HepG2 (cell line): ENCODE measurements around the gene CTSA. TPM values are rescaled to one million over a fixed set of nuclear protein-coding genes. Genes with fewer than 3 reads are reported as not detected.

ENCODE experiments used
- AGO2 ChIP-seq: fragments of 200-400 bp; formaldehyde crosslinking; optimal IDR thresholded peaks from 2 replicates; pipeline ENCODE3; 2017; ENCODE audit warnings: mild to moderate bottlenecking, low read depth, low read length, moderate library complexity
- CHD4 ChIP-seq: fragments of 200-600 bp; sonication (generic); IDR thresholded peaks from 2 replicates; pipeline ENCODE4 v1.7.0; 2017; ENCODE audit warnings: mild to moderate bottlenecking, low read length, borderline replicate concordance
- ETV5 ChIP-seq: IDR thresholded peaks from 2 replicates; pipeline ENCODE4 v1.6.1; 2018; ENCODE audit warnings: missing biosample characterization, missing genetic modification reagents, inconsistent platforms, borderline replicate concordance
- FOXM1 ChIP-seq: sonication (generic); formaldehyde crosslinking; IDR thresholded peaks from 2 replicates; pipeline ENCODE4 v1.5.0; 2020; ENCODE audit warnings: missing genetic modification reagents
- KDM5A ChIP-seq: fragments of 200-600 bp; sonication (generic); IDR thresholded peaks from 2 replicates; pipeline ENCODE4 v1.7.0; 2018; ENCODE audit warnings: antibody characterized with exemption, mild to moderate bottlenecking, low read length, borderline replicate concordance
- MTF1 ChIP-seq: sonication (generic); formaldehyde crosslinking; IDR thresholded peaks from 2 replicates; pipeline ENCODE4 v1.5.0; 2020; ENCODE audit warnings: missing genetic modification reagents
- MTF2 ChIP-seq: sonication (generic); formaldehyde crosslinking; IDR thresholded peaks from 2 replicates; pipeline ENCODE4 v1.5.0; 2020; ENCODE audit warnings: missing genetic modification reagents, borderline replicate concordance
- REL ChIP-seq: sonication (generic); formaldehyde crosslinking; conservative IDR thresholded peaks from 2 replicates; pipeline ENCODE4 v1.8.0; 2022; ENCODE audit warnings: mild to moderate bottlenecking, missing genetic modification reagents, moderate library complexity
- SP5 ChIP-seq: IDR thresholded peaks from 2 replicates; pipeline ENCODE4 v1.6.1; 2016; ENCODE audit warnings: low read depth, borderline replicate concordance
- ZBTB20 ChIP-seq: sonication (generic); formaldehyde crosslinking; IDR thresholded peaks from 2 replicates; pipeline ENCODE4 v1.8.1; 2023; ENCODE audit warnings: missing genetic modification reagents, low read depth, mild to moderate bottlenecking, borderline replicate concordance
- ZBTB7A ChIP-seq: sonication (generic); formaldehyde crosslinking; IDR thresholded peaks from 2 replicates; pipeline ENCODE4 v1.8.0; 2022; ENCODE audit warnings: mild to moderate bottlenecking, missing genetic modification reagents
- ZFAT ChIP-seq: sonication (generic); formaldehyde crosslinking; conservative IDR thresholded peaks from 2 replicates; pipeline ENCODE4 v1.8.1; 2023; ENCODE audit warnings: missing genetic modification reagents, inconsistent platforms
- ZMAT3 ChIP-seq: sonication (generic); formaldehyde crosslinking; conservative IDR thresholded peaks from 2 replicates; pipeline ENCODE4 v1.7.0; 2021; ENCODE audit warnings: missing genetic modification reagents
- ZNF253 ChIP-seq: sonication (generic); formaldehyde crosslinking; IDR thresholded peaks from 2 replicates; pipeline ENCODE4 v1.8.0; 2022; ENCODE audit warnings: mild to moderate bottlenecking, missing genetic modification reagents, borderline replicate concordance
- ZNF343 ChIP-seq: sonication (generic); formaldehyde crosslinking; IDR thresholded peaks from 2 replicates; pipeline ENCODE4 v1.4.0; 2020; ENCODE audit warnings: mild to moderate bottlenecking, missing genetic modification reagents
- ZNF563 ChIP-seq: sonication (generic); formaldehyde crosslinking; IDR thresholded peaks from 2 replicates; pipeline ENCODE4 v1.8.0; 2022; ENCODE audit warnings: mild to moderate bottlenecking, moderate library complexity, missing genetic modification reagents
- ZNF629 ChIP-seq: sonication (generic); formaldehyde crosslinking; conservative IDR thresholded peaks from 2 replicates; pipeline ENCODE4 v1.5.0; 2020; ENCODE audit warnings: missing genetic modification reagents
- ZNF749 ChIP-seq: sonication (generic); formaldehyde crosslinking; IDR thresholded peaks from 2 replicates; pipeline ENCODE4 v1.8.0; 2022; ENCODE audit warnings: mild to moderate bottlenecking, missing genetic modification reagents, moderate library complexity, borderline replicate concordance
- ZNF773 ChIP-seq: sonication (generic); formaldehyde crosslinking; IDR thresholded peaks from 2 replicates; pipeline ENCODE4 v1.4.0; 2020; ENCODE audit warnings: missing genetic modification reagents, borderline replicate concordance
- ZNF777 ChIP-seq: sonication (generic); formaldehyde crosslinking; IDR thresholded peaks from 2 replicates; pipeline ENCODE4 v1.4.0; 2020; ENCODE audit warnings: missing genetic modification reagents
- polyA plus RNA-seq, 8 experiments: library from polyadenylated mRNA; depleted of rRNA in 3 of 8; stranded (reverse) in 7 of 8; unstranded in 1 of 8; fragments of >200 nt; fragmentation: Illumina TruSeq in 4 of 8; extraction: Trizol in 4 of 8; gene quantifications; 2 replicates each; pipeline versions ENCODE4 v1.2.1 to v1.2.3, GENCODE V29; 2011 to 2016; ENCODE audit warnings: low read depth in 4 of 8, missing spikeins in 1 of 8, mixed read lengths in 1 of 8; ENCODE audit not compliant: insufficient read depth in 1 of 8
- total RNA-seq, 5 experiments: library from RNA; depleted of rRNA; stranded (reverse); fragments of >200 nt; fragmentation: Illumina TruSeq; extraction: Trizol; gene quantifications; 2 replicates each; pipeline ENCODE4 v1.2.3, GENCODE V29; 2016; ENCODE audit warnings: low read depth in 1 of 5
- TF ChIP-seq, protein P1 (sequence below): sonication (generic); formaldehyde crosslinking; IDR thresholded peaks from 2 replicates; pipeline ENCODE4 v1.5.0; 2020; ENCODE audit warnings: missing genetic modification reagents
- TF ChIP-seq, protein P2 (sequence below): sonication (generic); formaldehyde crosslinking; IDR thresholded peaks from 2 replicates; pipeline ENCODE4 v1.5.0; 2020; ENCODE audit warnings: mild to moderate bottlenecking, missing genetic modification reagents
- TF ChIP-seq, protein P3 (sequence below): sonication (generic); formaldehyde crosslinking; IDR thresholded peaks from 2 replicates; pipeline ENCODE4 v1.5.0; 2020; ENCODE audit warnings: missing genetic modification reagents
- TF ChIP-seq, protein P4 (sequence below): sonication (generic); formaldehyde crosslinking; IDR thresholded peaks from 2 replicates; pipeline ENCODE4 v1.5.0; 2020; ENCODE audit warnings: mild to moderate bottlenecking, missing genetic modification reagents, borderline replicate concordance
- TF ChIP-seq, protein P5 (sequence below): sonication (generic); formaldehyde crosslinking; IDR thresholded peaks from 2 replicates; pipeline ENCODE4 v1.4.0; 2020; ENCODE audit warnings: low read depth, mild to moderate bottlenecking, missing genetic modification reagents

CTSA gene
- total and polyA plus RNA-seq, 2 of the 13 experiments (the other 11 are each of a cell fraction or from before 2014, with no cell fraction given): 202 to 231 TPM

DNA sequence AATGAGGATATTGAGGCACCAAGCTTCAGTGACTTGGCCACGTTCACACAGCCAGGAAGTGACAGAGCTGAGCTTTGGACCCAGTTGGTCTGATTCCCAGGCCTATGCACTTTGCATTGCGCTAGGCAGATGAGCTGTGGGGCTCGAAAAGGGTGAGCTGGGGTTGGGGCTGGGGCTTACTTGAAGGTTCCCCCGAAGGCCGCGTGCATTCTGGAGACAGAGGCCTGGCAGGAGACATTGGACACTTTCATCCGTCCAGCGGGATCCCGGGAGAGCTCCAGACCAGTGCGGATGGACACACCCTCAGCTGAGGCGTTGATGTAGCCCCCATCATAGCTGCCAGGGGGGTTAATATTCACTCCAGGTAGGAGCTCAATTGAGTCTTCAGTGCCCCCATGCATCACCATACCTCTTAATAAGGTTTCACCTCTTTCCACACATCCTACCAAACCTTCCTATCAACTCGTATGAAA is 18.2 kb downstream of the CTSA start (continued):
- TF ChIP-seq, protein P1, sequence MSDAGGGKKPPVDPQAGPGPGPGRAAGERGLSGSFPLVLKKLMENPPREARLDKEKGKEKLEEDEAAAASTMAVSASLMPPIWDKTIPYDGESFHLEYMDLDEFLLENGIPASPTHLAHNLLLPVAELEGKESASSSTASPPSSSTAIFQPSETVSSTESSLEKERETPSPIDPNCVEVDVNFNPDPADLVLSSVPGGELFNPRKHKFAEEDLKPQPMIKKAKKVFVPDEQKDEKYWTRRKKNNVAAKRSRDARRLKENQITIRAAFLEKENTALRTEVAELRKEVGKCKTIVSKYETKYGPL (CRISPR knock-in tag): no peak
- TF ChIP-seq ZMAT3 (CRISPR knock-in tag) (0 out of 2 replicates have a peak, but pooled peaks have one; percentile 13), ZFAT (CRISPR knock-in tag) (no peak), ZBTB7A (CRISPR knock-in tag) (peak; percentile 41; the same call in 1 of the 2 replicates), ZNF773 (CRISPR knock-in tag) (no peak), ZBTB20 (CRISPR knock-in tag) (0 out of 2 replicates have a peak, but pooled peaks have one; percentile 63), ETV5 (CRISPR knock-in tag) (peak; percentile 91), ZNF777 (CRISPR knock-in tag) (no peak), FOXM1 (no peak), CHD4 (no peak), KDM5A (no peak), ZNF749 (CRISPR knock-in tag) (no peak), ZNF253 (no peak), MTF2 (CRISPR knock-in tag) (no peak), ZNF629 (CRISPR knock-in tag) (0 out of 2 replicates have a peak, but pooled peaks have one; percentile 22), MTF1 (CRISPR knock-in tag) (no peak), AGO2 (no peak), ZNF343 (CRISPR knock-in tag) (no peak), ZNF563 (CRISPR knock-in tag) (no peak), REL (no peak), SP5 (CRISPR knock-in tag) (no peak; the same call in 1 of the 2 replicates)
- TF ChIP-seq, protein P2, sequence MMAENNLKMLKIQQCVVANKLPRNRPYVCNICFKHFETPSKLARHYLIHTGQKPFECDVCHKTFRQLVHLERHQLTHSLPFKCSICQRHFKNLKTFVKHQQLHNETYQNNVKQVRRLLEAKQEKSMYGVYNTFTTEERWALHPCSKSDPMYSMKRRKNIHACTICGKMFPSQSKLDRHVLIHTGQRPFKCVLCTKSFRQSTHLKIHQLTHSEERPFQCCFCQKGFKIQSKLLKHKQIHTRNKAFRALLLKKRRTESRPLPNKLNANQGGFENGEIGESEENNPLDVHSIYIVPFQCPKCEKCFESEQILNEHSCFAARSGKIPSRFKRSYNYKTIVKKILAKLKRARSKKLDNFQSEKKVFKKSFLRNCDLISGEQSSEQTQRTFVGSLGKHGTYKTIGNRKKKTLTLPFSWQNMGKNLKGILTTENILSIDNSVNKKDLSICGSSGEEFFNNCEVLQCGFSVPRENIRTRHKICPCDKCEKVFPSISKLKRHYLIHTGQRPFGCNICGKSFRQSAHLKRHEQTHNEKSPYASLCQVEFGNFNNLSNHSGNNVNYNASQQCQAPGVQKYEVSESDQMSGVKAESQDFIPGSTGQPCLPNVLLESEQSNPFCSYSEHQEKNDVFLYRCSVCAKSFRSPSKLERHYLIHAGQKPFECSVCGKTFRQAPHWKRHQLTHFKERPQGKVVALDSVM: no peak
- TF ChIP-seq, protein P3, sequence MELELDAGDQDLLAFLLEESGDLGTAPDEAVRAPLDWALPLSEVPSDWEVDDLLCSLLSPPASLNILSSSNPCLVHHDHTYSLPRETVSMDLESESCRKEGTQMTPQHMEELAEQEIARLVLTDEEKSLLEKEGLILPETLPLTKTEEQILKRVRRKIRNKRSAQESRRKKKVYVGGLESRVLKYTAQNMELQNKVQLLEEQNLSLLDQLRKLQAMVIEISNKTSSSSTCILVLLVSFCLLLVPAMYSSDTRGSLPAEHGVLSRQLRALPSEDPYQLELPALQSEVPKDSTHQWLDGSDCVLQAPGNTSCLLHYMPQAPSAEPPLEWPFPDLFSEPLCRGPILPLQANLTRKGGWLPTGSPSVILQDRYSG (CRISPR knock-in tag): 0 out of 2 replicates have a peak, but pooled peaks have one; percentile 14
- TF ChIP-seq, protein P4, sequence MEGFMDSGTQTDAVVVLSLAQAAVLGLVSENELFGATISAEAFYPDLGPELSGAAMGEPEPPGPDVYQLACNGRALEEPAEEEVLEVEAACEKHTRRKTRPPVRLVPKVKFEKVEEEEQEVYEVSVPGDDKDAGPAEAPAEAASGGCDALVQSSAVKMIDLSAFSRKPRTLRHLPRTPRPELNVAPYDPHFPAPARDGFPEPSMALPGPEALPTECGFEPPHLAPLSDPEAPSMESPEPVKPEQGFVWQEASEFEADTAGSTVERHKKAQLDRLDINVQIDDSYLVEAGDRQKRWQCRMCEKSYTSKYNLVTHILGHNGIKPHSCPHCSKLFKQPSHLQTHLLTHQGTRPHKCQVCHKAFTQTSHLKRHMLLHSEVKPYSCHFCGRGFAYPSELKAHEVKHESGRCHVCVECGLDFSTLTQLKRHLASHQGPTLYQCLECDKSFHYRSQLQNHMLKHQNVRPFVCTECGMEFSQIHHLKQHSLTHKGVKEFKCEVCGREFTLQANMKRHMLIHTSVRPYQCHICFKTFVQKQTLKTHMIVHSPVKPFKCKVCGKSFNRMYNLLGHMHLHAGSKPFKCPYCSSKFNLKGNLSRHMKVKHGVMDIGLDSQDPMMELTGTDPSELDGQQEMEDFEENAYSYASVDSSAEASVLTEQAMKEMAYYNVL: no peak; the same call in 1 of the 2 replicates
- TF ChIP-seq, protein P5, sequence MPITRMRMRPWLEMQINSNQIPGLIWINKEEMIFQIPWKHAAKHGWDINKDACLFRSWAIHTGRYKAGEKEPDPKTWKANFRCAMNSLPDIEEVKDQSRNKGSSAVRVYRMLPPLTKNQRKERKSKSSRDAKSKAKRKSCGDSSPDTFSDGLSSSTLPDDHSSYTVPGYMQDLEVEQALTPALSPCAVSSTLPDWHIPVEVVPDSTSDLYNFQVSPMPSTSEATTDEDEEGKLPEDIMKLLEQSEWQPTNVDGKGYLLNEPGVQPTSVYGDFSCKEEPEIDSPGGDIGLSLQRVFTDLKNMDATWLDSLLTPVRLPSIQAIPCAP (CRISPR knock-in tag): no peak
